ENCODE data around the gene GJD3. TPM values are rescaled to one million over a fixed set of nuclear protein-coding genes. Genes with fewer than 3 reads are reported as not detected.
A peak's percentile ranks its signal among the peaks of the same experiment; 100 is the strongest.

The GJD3 gene
- total RNA-seq, 1 donor from 2014 or later = 0.31 TPM

DNA sequence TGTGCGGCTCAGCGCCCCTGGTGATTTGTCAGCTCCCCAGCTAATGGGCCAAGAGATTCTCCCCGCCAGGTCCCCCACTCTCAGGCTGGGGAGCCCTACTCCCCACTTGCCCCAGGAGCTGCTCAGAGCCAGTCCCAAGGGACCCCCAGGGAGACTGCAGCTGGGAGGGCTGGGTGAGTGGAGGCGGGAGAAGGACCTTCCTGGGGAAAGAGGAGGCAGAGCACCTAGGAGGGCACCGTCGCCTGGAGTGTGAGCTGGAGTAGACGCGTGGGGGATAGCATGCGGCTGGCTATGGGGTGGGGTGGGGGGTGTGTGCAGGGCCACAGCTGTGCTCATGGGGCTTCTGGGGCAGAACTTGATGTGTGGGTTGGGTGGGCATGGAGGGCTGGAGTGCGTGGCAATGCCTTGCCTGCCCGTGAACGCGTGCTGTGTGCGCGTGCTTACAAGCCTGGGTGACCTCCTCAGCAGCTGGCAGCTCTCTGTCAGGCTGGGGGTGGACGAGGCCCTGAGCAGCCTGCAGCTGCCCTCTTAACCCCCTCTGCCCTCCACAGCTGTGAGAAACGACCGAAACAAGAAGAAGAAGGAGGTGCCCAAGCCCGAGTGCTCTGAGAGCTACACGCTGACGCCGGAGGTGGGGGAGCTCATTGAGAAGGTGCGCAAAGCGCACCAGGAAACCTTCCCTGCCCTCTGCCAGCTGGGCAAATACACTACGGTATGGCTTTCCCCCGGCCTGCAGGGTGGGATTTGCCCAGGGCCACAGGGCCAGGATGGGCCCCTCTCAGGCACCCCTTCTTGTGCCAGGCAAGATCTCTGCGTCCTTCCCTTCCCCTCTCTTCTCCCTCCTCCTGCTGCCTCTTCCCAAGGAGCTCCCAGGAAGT is 12.9 kb downstream of the GJD3 start:
- no peak for DNase-seq

GRCh38 chr17:40350689-40351358 is 13.7 kb downstream of the GJD3 start:
- no peak for DNase-seq

- DNase-seq = no peak
Observed at GRCh38 chr17:40349895-40350688, 14.4 kb downstream of the GJD3 start.

- no peak for DNase-seq
Observed at GRCh38 chr17:40349477-40349894, 15.1 kb downstream of the GJD3 start.

DNA sequence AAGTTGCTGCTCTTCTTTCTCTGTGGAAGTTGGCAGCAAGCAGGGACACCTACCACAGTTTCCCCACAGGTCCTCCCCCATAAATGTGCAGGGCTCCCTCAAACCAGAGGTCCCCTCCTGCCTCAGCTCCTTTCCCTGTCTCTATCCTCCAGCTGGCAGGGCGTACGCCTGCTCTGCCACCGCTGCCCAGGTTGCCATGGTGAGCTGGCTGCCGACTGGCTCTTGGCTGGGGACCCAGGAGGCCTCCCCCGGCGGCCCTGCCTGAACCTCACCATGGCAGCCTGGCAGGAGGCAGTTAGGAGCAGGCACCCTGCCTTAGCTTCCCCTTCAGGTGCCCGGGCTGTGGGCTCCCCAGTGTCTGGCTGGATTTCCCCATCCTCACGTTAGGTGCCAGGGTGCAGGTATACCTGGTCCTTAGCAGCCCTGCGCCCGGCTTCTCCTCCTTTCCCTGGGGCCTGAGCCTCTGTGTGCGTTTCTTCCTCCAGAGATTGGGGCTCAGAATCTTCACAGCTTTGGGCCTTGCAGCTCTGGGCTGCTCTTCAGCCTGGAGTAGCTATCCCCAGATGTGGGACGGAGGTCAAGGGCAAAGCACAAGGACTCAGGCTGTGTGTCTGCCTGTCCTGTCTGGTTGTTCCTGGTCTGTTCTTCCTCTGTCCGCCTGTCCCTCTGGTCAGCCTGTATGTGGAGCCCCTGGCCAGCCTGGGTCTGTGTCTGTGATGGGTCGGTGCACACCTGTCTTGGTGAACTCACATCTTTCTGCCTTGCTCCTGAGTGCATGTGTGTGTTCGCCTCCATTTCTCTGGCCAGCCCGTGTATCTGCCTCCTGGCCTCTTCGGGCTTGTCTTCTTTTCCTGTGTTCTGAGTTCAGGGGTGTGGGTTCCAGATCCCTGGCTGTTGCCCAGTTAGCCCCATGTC is 15.7 kb downstream of the GJD3 start:
- DNase-seq = peak; percentile 68

GRCh38 chr17:40348136-40348504 is 16.4 kb downstream of the GJD3 start:
- DNase-seq = no peak

DNA sequence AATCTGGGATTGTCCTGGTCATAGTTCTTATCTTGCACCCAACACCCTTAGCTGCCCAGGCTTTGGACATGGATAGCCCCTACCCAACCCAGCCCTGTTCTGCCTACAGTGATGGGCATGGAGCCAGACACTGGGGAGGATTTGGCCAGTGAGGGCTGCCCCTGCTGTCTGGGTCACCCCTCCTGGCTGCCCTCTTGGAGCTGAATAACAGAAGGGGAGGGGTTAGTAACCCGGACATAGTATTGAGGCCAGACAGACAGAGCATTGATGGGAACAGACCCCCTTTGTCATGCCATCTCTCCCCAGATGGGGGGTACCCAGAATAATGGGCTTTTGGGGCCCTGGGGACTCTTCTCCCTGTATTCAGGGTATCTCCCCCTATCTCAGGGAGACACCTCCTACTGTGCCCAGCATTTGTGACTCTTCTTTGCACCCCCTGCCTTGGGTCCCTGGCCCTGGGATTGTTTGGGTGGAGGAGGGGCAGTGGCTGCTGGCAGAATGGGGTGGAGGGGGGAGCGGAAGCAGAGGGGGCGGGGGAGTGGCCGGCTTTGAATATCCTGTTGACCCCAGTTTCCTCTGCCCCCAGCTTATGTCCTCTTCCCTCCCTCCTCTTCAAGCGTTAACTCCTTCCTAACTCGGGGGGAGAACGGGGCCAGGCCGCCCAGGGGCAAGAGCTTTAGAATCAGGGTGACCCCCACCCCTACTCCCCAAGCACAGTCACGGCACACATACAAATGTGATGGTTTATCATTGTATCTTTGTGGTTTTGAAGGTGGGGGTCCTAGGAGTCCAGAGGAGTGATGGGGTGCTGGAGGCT is 17.0 kb downstream of the GJD3 start:
- no peak for DNase-seq

DNA sequence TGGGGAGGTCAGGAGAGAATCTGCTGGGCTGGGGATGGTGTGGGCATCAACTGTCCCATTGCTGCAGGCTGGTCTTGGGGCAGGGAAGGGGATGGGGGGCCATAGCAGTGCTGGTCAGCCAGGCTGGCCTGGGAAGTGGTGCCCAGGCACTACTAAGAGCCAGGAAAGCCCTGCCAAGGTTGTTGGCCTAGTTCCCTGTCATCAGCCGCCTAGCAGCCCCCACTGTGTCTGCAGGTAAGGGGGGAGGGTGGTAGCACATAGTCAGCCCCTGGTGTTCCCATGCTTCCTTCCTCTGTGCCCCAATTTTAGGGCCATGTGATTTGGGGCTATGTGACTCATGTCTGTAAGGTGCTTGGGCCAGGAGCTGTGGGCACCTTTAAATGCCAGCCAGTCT is 17.8 kb downstream of the GJD3 start:
- DNase-seq = no peak

GRCh38 chr17:40345994-40346764 is 18.4 kb downstream of the GJD3 start:
- no peak for DNase-seq

DNA sequence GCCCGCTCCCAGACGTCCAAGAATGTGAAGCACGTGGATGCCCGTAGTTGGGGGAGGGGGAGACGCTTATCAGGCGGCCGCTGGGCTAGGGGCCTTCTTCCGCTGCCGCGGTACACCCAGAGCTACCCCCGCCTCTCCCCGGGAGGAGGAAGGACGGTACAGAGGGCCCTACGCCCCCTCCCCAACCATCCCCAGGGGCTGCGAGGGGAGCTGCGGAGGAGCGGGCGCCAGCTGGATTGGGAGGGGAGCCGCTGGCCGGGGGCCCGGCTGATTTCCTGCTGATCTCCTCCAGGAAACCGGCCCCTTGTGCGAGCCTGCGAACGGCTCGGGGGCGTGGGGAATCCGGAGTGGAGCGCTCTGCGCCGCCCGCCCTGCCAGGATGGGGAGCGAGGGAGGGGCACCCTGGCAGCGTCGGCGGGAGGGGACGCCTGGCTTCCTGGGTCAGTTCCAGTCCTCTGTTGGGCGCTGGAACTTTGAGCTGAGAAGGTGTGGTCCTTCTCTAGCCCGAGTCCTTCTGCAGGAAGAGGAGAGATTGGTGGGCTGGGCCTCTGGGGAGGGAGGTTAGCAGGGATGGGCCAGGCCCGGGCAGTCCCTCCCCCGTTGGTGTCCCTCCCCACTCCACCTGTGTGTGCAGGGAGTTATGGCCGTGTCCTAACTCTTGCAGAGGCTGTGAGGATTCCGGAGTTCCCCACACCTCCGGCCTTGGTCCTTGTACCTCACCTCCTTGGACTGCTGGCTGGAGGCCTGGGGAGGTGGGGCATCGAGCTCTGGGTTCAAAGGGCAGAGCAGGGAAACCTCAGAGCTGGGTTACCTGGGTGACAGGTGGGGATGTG is 19.2 kb downstream of the GJD3 start:
- DNase-seq = no peak

GRCh38 chr17:40344421-40345160 is 19.9 kb downstream of the GJD3 start:
- DNase-seq = no peak

- no peak for DNase-seq
Observed at GRCh38 chr17:40343219-40344119, 21.1 kb downstream of the GJD3 start.

- no peak for DNase-seq
Observed at GRCh38 chr17:40342504-40343218, 21.9 kb downstream of the GJD3 start.

DNA sequence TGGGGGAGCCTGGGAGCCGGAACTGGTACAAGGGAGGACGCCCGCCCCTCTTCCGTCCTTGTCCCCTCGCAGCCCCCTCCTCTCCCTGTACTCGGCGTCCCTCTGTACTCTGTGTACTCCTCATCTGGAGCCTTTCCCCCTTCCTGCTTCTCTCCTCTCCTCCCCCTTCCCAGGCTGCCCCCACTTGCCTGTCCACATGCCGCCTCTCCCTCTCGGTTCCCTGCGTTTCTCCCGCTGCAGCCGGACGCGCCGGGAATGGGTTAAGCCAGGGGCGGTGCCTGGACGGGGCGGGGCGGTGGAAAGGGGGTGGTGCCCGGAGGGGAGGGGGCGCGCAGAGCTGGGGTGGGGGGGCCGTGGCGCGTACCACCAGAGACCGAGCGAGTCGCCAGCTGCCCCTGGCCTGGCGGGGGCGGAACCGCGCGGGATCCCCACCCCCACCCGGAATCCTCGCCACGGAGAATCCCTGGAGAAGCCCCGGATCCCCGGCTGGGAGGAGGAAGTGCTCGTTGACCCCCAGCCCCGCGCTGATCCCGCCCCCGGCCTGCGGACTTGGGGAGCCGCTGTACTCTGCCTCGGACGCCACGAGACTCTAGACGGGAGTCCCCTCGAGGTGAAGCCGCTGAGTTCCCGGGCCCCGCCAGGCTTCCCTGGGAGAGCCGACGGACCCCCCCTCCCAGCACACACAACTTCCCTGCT is 22.6 kb downstream of the GJD3 start:
- DNase-seq = peak; percentile 56

- DNase-seq = peak; percentile 68
Observed at GRCh38 chr17:40340880-40341807, 23.4 kb downstream of the GJD3 start.

Measured in occipital lobe (tissue), 2 donors.